Mesenchymal stem cell (in vitro differentiated cells and primary cell): Measurements from ENCODE around the gene SYNM.
"Not testable (repeated sequence)": the region's sequence is repeated elsewhere in the genome, so short reads cannot be mapped to it uniquely, and the experiment has no call there.

Source experiments
- DNase-seq: peaks from one replicate; pipeline ENCODE4 v3.0.0-alpha.2; 2013
- H2AFZ ChIP-seq: one replicate; pipeline ENCODE4 v1.6.1; 2013; ENCODE audit warnings: low read depth, mild to moderate bottlenecking, control low read depth, inconsistent platforms, low read length, moderate library complexity
- H2AK5ac ChIP-seq: 2 replicates; pipeline ENCODE4 v1.6.1; 2013; ENCODE audit warnings: low read length, moderate library complexity, mild to moderate bottlenecking, inconsistent platforms; ENCODE audit not compliant: severe bottlenecking
- H2BK120ac ChIP-seq: one replicate; pipeline ENCODE4 v1.6.1; 2013; ENCODE audit warnings: low read depth, mild to moderate bottlenecking, inconsistent platforms, low read length, moderate library complexity
- H2BK12ac ChIP-seq, 2 experiments: one replicate each; pipeline ENCODE4 v1.6.1; 2013; ENCODE audit warnings: inconsistent platforms in 2 of 2, low read length in 2 of 2, mild to moderate bottlenecking in 2 of 2, moderate library complexity in 2 of 2, control low read depth in 1 of 2
- H2BK15ac ChIP-seq: one replicate; pipeline ENCODE4 v1.6.1; 2013; ENCODE audit warnings: mild to moderate bottlenecking, low read depth, inconsistent platforms; ENCODE audit not compliant: poor library complexity, severe bottlenecking
- H2BK5ac ChIP-seq: 2 replicates; pipeline ENCODE4 v1.6.1; 2013; ENCODE audit warnings: low read depth, mild to moderate bottlenecking, low read length, control low read depth, inconsistent platforms; ENCODE audit not compliant: poor library complexity, severe bottlenecking
- H3K14ac ChIP-seq, 2 experiments: one replicate each; pipeline ENCODE4 v1.6.1; 2013; ENCODE audit warnings: inconsistent platforms in 2 of 2, low read length in 2 of 2, control low read depth in 1 of 2, mild to moderate bottlenecking in 1 of 2, moderate library complexity in 1 of 2
- H3K18ac ChIP-seq, 2 experiments: one replicate each; pipeline ENCODE4 v1.6.1; 2013; ENCODE audit warnings: inconsistent platforms in 2 of 2, low read length in 2 of 2, control low read depth in 1 of 2, low read depth in 1 of 2, mild to moderate bottlenecking in 1 of 2
- H3K23ac ChIP-seq, 2 experiments: one replicate each; pipeline ENCODE4 v1.6.1; 2013; ENCODE audit warnings: inconsistent platforms in 2 of 2, low read length in 2 of 2, mild to moderate bottlenecking in 2 of 2, moderate library complexity in 2 of 2, control low read depth in 1 of 2
- H3K27ac ChIP-seq: 2 replicates; pipeline ENCODE4 v1.5.1; 2013; ENCODE audit warnings: mild to moderate bottlenecking, moderate library complexity, low read length, control low read depth, inconsistent platforms; ENCODE audit not compliant: poor library complexity, severe bottlenecking
- H3K27me3 ChIP-seq, 2 experiments: 2 replicates each; pipeline versions ENCODE4 v1.6.1 to v1.7.0; 2013; ENCODE audit warnings: low read length in 2 of 2, mild to moderate bottlenecking in 2 of 2, moderate library complexity in 2 of 2, control low read depth in 1 of 2, inconsistent platforms in 1 of 2; ENCODE audit not compliant: control insufficient read depth in 1 of 2, insufficient read depth in 1 of 2
- H3K36me3 ChIP-seq, 2 experiments: 2 replicates each; pipeline versions ENCODE4 v1.6.1 to v1.7.0; 2013; ENCODE audit warnings: low read length in 2 of 2, control low read depth in 1 of 2, inconsistent platforms in 1 of 2, low read depth in 1 of 2, mild to moderate bottlenecking in 1 of 2; ENCODE audit not compliant: insufficient read depth in 2 of 2, control insufficient read depth in 1 of 2
- H3K4ac ChIP-seq, 2 experiments: one replicate each; pipeline ENCODE4 v1.6.1; 2013; ENCODE audit warnings: inconsistent platforms in 2 of 2, low read length in 2 of 2, mild to moderate bottlenecking in 2 of 2, moderate library complexity in 2 of 2, control low read depth in 1 of 2, low read depth in 1 of 2
- H3K4me1 ChIP-seq: 2 replicates; pipeline ENCODE4 v1.6.1; 2013; ENCODE audit warnings: low read depth, low read length, control low read depth; ENCODE audit not compliant: control insufficient read depth, insufficient read depth
- H3K4me2 ChIP-seq: 2 replicates; pipeline ENCODE4 v1.6.1; 2013; ENCODE audit warnings: low read length, mild to moderate bottlenecking, inconsistent platforms; ENCODE audit not compliant: poor library complexity, severe bottlenecking
- H3K4me3 ChIP-seq, 2 experiments: 2 replicates each; pipeline versions ENCODE4 v1.5.1 to v1.7.0; 2013; ENCODE audit warnings: low read length in 2 of 2, mild to moderate bottlenecking in 2 of 2, control low read depth in 1 of 2, low read depth in 1 of 2; ENCODE audit not compliant: insufficient read depth in 1 of 2
- H3K79me1 ChIP-seq: replicated peaks from 2 replicates; pipeline ENCODE4 v1.6.1; 2013; ENCODE audit warnings: mild to moderate bottlenecking, control low read depth, low read length, inconsistent platforms; ENCODE audit not compliant: poor library complexity, severe bottlenecking
- H3K9ac ChIP-seq: 2 replicates; pipeline ENCODE4 v1.7.0; 2013; ENCODE audit warnings: mild to moderate bottlenecking, low read length, moderate library complexity
- H3K9me3 ChIP-seq: 2 replicates; pipeline ENCODE4 v1.7.0; 2013; ENCODE audit warnings: mild to moderate bottlenecking, low read length; ENCODE audit not compliant: control insufficient read depth
- H4K8ac ChIP-seq: one replicate; pipeline ENCODE4 v1.6.1; 2013; ENCODE audit warnings: inconsistent platforms, mild to moderate bottlenecking, low read length, moderate library complexity
- H4K91ac ChIP-seq: one replicate; pipeline ENCODE4 v1.6.1; 2013; ENCODE audit warnings: mild to moderate bottlenecking, low read length, inconsistent platforms
- WGBS: methylation state at CpG from one replicate; pipeline ENCODE4 v1.1.7; 2013; ENCODE audit warnings: mixed read lengths; 5-methylcytosine and 5-hydroxymethylcytosine counted together

SYNM gene

GRCh38 chr15:99110093-99110492 is 5.2 kb downstream of the SYNM start:
- H4K91ac ChIP-seq = no peak overlapping the region
- peaks cover 0 to 7% of the 10 kb centered on the region in 2 experiments for H3K36me3 ChIP-seq
- H3K18ac ChIP-seq = no peak overlapping the region
- no peak overlapping the region for H3K23ac ChIP-seq
- no peak overlapping the region for H4K8ac ChIP-seq
- no peaks in the 10 kb centered on the region for H3K9me3 ChIP-seq
- H3K79me1 ChIP-seq = peaks cover 4% of the 10 kb centered on the region
- H3K27ac ChIP-seq = no peak overlapping the region
- DNase-seq = no peak
- peak overlapping the region; percentile 34 for H3K9ac ChIP-seq
- H3K4me3 ChIP-seq = no peak overlapping the region
- no peak overlapping the region for H3K14ac ChIP-seq
- peaks cover 16% of the 10 kb centered on the region for H3K4me1 ChIP-seq
- no peak overlapping the region for H2BK12ac ChIP-seq
- H3K4ac ChIP-seq = no peak overlapping the region
- WGBS = 94% methylated on average over 10 of the region's 12 CpGs
- H2BK5ac ChIP-seq = no peak overlapping the region
- no peak overlapping the region for H2BK120ac ChIP-seq
- no peak overlapping the region for H2AFZ ChIP-seq
- no peak overlapping the region for H2AK5ac ChIP-seq
- no peak overlapping the region for H3K4me2 ChIP-seq
- peak overlapping the region; percentile 44 for H2BK15ac ChIP-seq
- no peaks in the 10 kb centered on the region for H3K27me3 ChIP-seq

- no peak overlapping the region for H2BK120ac ChIP-seq
- peak overlapping the region in 1 of 2 experiments; percentile 7 for H3K4me3 ChIP-seq
- H3K18ac ChIP-seq = no peak overlapping the region
- no peak overlapping the region for H2AK5ac ChIP-seq
- H3K27me3 ChIP-seq = no peaks in the 10 kb centered on the region
- H2BK5ac ChIP-seq = no peak overlapping the region
- H3K36me3 ChIP-seq = peaks cover 0 to 8% of the 10 kb centered on the region in 2 experiments
- no peak overlapping the region for H2BK12ac ChIP-seq
- H4K91ac ChIP-seq = no peak overlapping the region
- DNase-seq = no peak
- H3K79me1 ChIP-seq = peaks cover 4% of the 10 kb centered on the region
- H3K27ac ChIP-seq = no peak overlapping the region
- peaks cover 9% of the 10 kb centered on the region for H3K4me1 ChIP-seq
- H3K9ac ChIP-seq = peak overlapping the region; percentile 34
- H2BK15ac ChIP-seq = no peak overlapping the region
- no peak overlapping the region for H3K4ac ChIP-seq
- H4K8ac ChIP-seq = no peak overlapping the region
- 92% methylated on average over 6 of the region's 8 CpGs for WGBS
- no peak overlapping the region for H3K4me2 ChIP-seq
- no peak overlapping the region for H2AFZ ChIP-seq
- H3K23ac ChIP-seq = no peak overlapping the region
- H3K14ac ChIP-seq = no peak overlapping the region
- H3K9me3 ChIP-seq = no peaks in the 10 kb centered on the region
Observed at GRCh38 chr15:99110581-99111320, 5.9 kb downstream of the SYNM start.

GRCh38 chr15:99111641-99112040 is 6.8 kb downstream of the SYNM start:
- 96% methylated on average over 8 of the region's 8 CpGs for WGBS
- not testable (repeated sequence) for DNase-seq, H3K23ac ChIP-seq, H3K27me3 ChIP-seq, H2BK5ac ChIP-seq, H3K27ac ChIP-seq, H3K4me2 ChIP-seq, H4K8ac ChIP-seq, H2BK12ac ChIP-seq, H4K91ac ChIP-seq, H2BK120ac ChIP-seq, H2AK5ac ChIP-seq, H3K4me1 ChIP-seq, H3K14ac ChIP-seq, H2AFZ ChIP-seq, H3K4me3 ChIP-seq, H3K9me3 ChIP-seq, H3K4ac ChIP-seq, H3K18ac ChIP-seq, H2BK15ac ChIP-seq, H3K79me1 ChIP-seq
- peak overlapping the region; percentile 34 for H3K9ac ChIP-seq
- H3K36me3 ChIP-seq = peaks cover 0 to 10% of the 10 kb centered on the region in 2 experiments

GRCh38 chr15:99113547-99114271 is 8.8 kb downstream of the SYNM start:
- H4K91ac ChIP-seq = no peak overlapping the region
- H3K9ac ChIP-seq = no peak overlapping the region
- H3K9me3 ChIP-seq = no peaks in the 10 kb centered on the region
- peaks cover 0 to 14% of the 10 kb centered on the region in 2 experiments for H3K36me3 ChIP-seq
- no peak overlapping the region for H2AK5ac ChIP-seq
- H2BK12ac ChIP-seq = no peak overlapping the region
- no peak overlapping the region for H2BK120ac ChIP-seq
- H3K4ac ChIP-seq = no peak overlapping the region
- no peak overlapping the region for H3K23ac ChIP-seq
- H3K79me1 ChIP-seq = no peaks in the 10 kb centered on the region
- WGBS = 93% methylated on average over 13 of the region's 13 CpGs
- peaks cover 2% of the 10 kb centered on the region for H3K4me1 ChIP-seq
- no peak overlapping the region for H3K4me2 ChIP-seq
- no peak overlapping the region for H3K27ac ChIP-seq
- no peak overlapping the region for H3K14ac ChIP-seq
- no peak overlapping the region for H2AFZ ChIP-seq
- H3K4me3 ChIP-seq = no peak overlapping the region
- no peak overlapping the region for H2BK5ac ChIP-seq
- no peak overlapping the region for H4K8ac ChIP-seq
- no peaks in the 10 kb centered on the region for H3K27me3 ChIP-seq
- no peak overlapping the region for H3K18ac ChIP-seq
- no peak overlapping the region for H2BK15ac ChIP-seq
- no peak for DNase-seq
